ENCODE data around the gene RPL13A. TPM values are rescaled to one million over a fixed set of nuclear protein-coding genes. Genes with fewer than 3 reads are reported as not detected.

RPL13A gene
- total and polyA plus RNA-seq, 2 of the 13 experiments (the other 11 are each of a cell fraction or from before 2014, with no cell fraction given), result 2,601 to 3,407 TPM

DNA sequence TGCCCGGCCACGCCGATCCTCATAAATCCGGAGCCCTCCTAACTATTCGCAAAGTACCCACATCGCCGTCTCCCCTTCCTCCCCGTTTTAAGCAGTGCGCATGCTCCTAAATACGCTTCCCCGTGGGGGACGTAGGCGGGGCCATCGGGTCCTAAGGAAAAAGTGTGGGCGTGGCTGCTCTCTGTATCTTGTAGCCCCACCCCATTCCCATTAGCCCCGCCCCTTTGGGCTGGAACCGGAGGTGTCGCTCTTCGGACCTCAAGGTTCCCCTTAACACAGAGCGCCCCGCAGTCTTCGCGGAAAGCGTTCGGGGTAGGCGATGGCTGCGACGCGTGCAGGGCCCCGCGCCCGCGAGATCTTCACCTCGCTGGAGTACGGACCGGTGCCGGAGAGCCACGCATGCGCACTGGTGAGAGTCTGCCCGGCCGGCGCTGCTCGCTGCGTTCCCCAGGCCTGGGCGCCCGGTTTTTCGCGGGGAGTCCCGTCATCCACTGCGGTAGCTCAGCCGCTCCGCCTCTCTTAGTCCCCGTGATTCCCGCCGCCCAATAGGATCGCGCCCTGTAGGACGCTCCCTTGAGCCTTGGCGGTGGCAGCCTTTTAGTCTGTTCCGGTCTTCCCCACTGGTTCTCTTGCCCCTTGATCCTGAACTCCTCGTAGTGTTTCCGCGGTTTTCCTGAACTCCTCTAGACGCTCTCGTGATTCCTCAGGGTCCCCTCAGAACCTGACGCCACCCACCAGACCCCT lies 34.2 kb upstream of the RPL13A start, which contains the start of gene ALDH16A1 (continued):
- TF ChIP-seq, protein P1, sequence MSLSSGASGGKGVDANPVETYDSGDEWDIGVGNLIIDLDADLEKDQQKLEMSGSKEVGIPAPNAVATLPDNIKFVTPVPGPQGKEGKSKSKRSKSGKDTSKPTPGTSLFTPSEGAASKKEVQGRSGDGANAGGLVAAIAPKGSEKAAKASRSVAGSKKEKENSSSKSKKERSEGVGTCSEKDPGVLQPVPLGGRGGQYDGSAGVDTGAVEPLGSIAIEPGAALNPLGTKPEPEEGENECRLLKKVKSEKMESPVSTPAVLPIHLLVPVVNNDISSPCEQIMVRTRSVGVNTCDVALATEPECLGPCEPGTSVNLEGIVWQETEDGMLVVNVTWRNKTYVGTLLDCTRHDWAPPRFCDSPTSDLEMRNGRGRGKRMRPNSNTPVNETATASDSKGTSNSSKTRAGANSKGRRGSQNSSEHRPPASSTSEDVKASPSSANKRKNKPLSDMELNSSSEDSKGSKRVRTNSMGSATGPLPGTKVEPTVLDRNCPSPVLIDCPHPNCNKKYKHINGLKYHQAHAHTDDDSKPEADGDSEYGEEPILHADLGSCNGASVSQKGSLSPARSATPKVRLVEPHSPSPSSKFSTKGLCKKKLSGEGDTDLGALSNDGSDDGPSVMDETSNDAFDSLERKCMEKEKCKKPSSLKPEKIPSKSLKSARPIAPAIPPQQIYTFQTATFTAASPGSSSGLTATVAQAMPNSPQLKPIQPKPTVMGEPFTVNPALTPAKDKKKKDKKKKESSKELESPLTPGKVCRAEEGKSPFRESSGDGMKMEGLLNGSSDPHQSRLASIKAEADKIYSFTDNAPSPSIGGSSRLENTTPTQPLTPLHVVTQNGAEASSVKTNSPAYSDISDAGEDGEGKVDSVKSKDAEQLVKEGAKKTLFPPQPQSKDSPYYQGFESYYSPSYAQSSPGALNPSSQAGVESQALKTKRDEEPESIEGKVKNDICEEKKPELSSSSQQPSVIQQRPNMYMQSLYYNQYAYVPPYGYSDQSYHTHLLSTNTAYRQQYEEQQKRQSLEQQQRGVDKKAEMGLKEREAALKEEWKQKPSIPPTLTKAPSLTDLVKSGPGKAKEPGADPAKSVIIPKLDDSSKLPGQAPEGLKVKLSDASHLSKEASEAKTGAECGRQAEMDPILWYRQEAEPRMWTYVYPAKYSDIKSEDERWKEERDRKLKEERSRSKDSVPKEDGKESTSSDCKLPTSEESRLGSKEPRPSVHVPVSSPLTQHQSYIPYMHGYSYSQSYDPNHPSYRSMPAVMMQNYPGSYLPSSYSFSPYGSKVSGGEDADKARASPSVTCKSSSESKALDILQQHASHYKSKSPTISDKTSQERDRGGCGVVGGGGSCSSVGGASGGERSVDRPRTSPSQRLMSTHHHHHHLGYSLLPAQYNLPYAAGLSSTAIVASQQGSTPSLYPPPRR (CRISPR knock-in tag; IDR thresholded peaks at IDR 0.05; ENCODE audit: borderline replicate concordance), result no peak
- TF ChIP-seq ZFP36L2 (CRISPR knock-in tag; IDR thresholded peaks at IDR 0.05) (0 out of 2 replicates have a peak, but pooled peaks have one; percentile 76), ZNF101 (CRISPR knock-in tag; IDR thresholded peaks at IDR 0.05; ENCODE audit: borderline replicate concordance, low read depth) (no peak), TARDBP (CRISPR knock-in tag; IDR thresholded peaks at IDR 0.05) (peak; percentile 34; the same call in 1 of the 2 replicates), ZNF850 (CRISPR knock-in tag; conservative IDR thresholded peaks at IDR 0.05) (no peak), HCFC1 (IDR thresholded peaks at IDR 0.05; ENCODE audit: low read depth, low read length) (peak; percentile 17; the same call in 1 of the 2 replicates), NCOA2 (CRISPR knock-in tag; IDR thresholded peaks at IDR 0.05) (no peak; the same call in 1 of the 2 replicates), MAFF (IDR thresholded peaks at IDR 0.05; ENCODE audit: low read depth, low read length) (no peak), MTA3 (CRISPR knock-in tag; IDR thresholded peaks at IDR 0.05) (no peak), ZNF136 (CRISPR knock-in tag; IDR thresholded peaks at IDR 0.05; ENCODE audit: low read depth) (no peak), ZNF446 (CRISPR knock-in tag; IDR thresholded peaks at IDR 0.05) (no peak), ZFP36L1 (CRISPR knock-in tag; IDR thresholded peaks at IDR 0.05) (no peak), ZNF34 (CRISPR knock-in tag; IDR thresholded peaks at IDR 0.05; ENCODE audit: borderline replicate concordance) (no peak), ZNF441 (CRISPR knock-in tag; IDR thresholded peaks at IDR 0.05; ENCODE audit: borderline replicate concordance) (no peak; the same call in 1 of the 2 replicates)
- TF ChIP-seq, protein P2, sequence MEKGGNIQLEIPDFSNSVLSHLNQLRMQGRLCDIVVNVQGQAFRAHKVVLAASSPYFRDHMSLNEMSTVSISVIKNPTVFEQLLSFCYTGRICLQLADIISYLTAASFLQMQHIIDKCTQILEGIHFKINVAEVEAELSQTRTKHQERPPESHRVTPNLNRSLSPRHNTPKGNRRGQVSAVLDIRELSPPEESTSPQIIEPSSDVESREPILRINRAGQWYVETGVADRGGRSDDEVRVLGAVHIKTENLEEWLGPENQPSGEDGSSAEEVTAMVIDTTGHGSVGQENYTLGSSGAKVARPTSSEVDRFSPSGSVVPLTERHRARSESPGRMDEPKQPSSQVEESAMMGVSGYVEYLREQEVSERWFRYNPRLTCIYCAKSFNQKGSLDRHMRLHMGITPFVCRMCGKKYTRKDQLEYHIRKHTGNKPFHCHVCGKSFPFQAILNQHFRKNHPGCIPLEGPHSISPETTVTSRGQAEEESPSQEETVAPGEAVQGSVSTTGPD (CRISPR knock-in tag; IDR thresholded peaks at IDR 0.05), result no peak
- TF ChIP-seq, protein P3, sequence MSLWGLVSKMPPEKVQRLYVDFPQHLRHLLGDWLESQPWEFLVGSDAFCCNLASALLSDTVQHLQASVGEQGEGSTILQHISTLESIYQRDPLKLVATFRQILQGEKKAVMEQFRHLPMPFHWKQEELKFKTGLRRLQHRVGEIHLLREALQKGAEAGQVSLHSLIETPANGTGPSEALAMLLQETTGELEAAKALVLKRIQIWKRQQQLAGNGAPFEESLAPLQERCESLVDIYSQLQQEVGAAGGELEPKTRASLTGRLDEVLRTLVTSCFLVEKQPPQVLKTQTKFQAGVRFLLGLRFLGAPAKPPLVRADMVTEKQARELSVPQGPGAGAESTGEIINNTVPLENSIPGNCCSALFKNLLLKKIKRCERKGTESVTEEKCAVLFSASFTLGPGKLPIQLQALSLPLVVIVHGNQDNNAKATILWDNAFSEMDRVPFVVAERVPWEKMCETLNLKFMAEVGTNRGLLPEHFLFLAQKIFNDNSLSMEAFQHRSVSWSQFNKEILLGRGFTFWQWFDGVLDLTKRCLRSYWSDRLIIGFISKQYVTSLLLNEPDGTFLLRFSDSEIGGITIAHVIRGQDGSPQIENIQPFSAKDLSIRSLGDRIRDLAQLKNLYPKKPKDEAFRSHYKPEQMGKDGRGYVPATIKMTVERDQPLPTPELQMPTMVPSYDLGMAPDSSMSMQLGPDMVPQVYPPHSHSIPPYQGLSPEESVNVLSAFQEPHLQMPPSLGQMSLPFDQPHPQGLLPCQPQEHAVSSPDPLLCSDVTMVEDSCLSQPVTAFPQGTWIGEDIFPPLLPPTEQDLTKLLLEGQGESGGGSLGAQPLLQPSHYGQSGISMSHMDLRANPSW (CRISPR knock-in tag; IDR thresholded peaks at IDR 0.05; ENCODE audit: borderline replicate concordance), result peak; percentile 76
- TF ChIP-seq, protein P4, sequence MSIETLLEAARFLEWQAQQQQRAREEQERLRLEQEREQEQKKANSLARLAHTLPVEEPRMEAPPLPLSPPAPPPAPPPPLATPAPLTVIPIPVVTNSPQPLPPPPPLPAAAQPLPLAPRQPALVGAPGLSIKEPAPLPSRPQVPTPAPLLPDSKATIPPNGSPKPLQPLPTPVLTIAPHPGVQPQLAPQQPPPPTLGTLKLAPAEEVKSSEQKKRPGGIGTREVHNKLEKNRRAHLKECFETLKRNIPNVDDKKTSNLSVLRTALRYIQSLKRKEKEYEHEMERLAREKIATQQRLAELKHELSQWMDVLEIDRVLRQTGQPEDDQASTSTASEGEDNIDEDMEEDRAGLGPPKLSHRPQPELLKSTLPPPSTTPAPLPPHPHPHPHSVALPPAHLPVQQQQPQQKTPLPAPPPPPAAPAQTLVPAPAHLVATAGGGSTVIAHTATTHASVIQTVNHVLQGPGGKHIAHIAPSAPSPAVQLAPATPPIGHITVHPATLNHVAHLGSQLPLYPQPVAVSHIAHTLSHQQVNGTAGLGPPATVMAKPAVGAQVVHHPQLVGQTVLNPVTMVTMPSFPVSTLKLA (IDR thresholded peaks at IDR 0.05), result no peak
- TF ChIP-seq, protein P5, sequence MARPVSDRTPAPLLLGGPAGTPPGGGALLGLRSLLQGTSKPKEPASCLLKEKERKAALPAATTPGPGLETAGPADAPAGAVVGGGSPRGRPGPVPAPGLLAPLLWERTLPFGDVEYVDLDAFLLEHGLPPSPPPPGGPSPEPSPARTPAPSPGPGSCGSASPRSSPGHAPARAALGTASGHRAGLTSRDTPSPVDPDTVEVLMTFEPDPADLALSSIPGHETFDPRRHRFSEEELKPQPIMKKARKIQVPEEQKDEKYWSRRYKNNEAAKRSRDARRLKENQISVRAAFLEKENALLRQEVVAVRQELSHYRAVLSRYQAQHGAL (CRISPR knock-in tag; IDR thresholded peaks at IDR 0.05; ENCODE audit: not compliant biosample characterization), result no peak

Data from HepG2 (cell line).